C4-2B (cell line): Measurements from ENCODE around the gene SLC6A2.

Source experiments
- H3K27ac ChIP-seq: fragments of 450-650 bp; 2 replicates; pipeline ENCODE4 v1.5.1; 2017
- ZFX ChIP-seq: fragments of 450-650 bp; IDR thresholded peaks from 2 replicates; pipeline ENCODE4 v1.6.1; 2017
- TF ChIP-seq, protein P1 (sequence below): fragments of 450-650 bp; conservative IDR thresholded peaks from 2 replicates; pipeline ENCODE4 v1.5.1; 2017; ENCODE audit warnings: mild to moderate bottlenecking

Gene SLC6A2

DNA sequence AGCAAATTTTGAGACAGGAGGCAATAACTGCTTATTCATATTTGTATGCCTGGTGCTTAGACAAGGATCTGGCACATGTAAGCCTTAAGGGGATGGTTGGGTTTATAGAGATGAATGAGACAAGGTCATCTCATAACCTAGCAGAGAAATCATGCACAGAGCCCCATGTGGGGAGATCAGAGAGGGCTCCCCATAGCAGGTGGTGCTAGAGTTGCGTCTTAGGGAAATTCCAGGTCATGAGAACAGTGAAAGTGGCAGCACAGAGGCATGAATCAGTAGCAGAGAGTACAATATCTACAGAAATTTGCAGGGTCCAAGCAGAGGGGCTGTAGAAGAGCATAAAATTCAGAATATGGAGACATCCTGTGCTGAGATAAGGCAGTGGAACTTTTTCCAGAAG is 57.3 kb downstream of the SLC6A2 start:
- H3K27ac ChIP-seq: no peak overlapping the region
- TF ChIP-seq ZFX: no peak
- TF ChIP-seq, protein P1, sequence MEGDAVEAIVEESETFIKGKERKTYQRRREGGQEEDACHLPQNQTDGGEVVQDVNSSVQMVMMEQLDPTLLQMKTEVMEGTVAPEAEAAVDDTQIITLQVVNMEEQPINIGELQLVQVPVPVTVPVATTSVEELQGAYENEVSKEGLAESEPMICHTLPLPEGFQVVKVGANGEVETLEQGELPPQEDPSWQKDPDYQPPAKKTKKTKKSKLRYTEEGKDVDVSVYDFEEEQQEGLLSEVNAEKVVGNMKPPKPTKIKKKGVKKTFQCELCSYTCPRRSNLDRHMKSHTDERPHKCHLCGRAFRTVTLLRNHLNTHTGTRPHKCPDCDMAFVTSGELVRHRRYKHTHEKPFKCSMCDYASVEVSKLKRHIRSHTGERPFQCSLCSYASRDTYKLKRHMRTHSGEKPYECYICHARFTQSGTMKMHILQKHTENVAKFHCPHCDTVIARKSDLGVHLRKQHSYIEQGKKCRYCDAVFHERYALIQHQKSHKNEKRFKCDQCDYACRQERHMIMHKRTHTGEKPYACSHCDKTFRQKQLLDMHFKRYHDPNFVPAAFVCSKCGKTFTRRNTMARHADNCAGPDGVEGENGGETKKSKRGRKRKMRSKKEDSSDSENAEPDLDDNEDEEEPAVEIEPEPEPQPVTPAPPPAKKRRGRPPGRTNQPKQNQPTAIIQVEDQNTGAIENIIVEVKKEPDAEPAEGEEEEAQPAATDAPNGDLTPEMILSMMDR: no peak

GRCh38 chr16:55717326-55717725 is 61.5 kb downstream of the SLC6A2 start:
- H3K27ac ChIP-seq: no peak overlapping the region
- TF ChIP-seq ZFX: no peak
- TF ChIP-seq, protein P1: no peak

DNA sequence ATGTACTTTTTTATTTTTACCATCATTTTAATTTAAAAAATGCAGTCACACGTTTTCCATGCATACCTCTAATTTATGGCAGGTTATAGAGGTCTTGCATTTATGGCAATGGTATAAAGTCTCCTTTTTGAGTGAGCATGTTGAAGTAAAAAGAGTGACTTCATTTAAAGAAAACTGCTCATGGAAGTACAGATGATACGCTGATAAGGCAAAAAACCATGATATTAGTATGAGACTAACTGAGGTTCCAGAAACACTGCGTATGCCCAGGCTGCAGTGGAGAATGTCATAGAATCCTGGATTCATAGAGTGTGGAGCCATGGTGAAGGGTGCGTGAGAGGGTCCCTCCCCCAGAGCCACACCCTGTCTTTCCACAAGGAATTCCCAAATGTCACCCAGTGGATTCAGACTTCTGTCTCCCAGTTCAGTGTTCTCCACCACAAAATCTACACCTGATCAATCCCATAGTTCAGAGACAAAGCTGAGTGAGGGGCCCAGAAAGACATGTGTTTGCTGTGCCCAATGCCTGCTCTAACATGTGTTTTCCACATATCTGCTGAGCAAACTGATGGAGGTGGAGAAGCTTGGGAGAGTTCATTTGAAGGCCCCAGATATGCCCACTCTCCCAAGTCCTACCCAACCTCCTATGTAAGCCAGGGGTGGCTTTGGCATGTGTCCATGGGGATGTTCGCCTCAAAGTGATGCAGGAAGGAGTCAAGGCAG is 69.4 kb downstream of the SLC6A2 start:
- H3K27ac ChIP-seq: no peak overlapping the region
- TF ChIP-seq ZFX: no peak
- TF ChIP-seq, protein P1: no peak

- no peak overlapping the region for H3K27ac ChIP-seq
- no peak for TF ChIP-seq ZFX
- TF ChIP-seq, protein P1: no peak
Measured at GRCh38 chr16:55728797-55729196, 73.0 kb downstream of the SLC6A2 start.

DNA sequence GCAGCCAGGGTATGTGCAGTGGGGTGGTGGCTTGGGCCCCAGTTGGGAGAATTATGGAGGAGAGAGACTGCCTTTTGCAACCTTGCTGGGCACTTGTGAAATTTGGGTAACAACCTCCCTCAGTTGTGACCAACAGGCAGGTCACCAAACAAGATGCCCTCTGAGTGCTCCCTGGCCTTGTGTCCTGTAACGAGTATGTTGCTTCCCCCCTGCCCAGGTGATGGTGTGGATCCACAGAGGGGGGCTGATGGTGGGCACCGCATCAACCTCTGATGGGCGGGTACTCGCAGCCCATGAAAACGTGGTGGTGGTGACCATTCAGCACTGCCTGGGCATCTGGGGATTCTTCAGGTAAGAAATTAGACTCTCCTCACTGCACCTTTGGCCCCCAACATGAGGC is 74.3 kb downstream of the SLC6A2 start:
- H3K27ac ChIP-seq: no peak overlapping the region
- no peak for TF ChIP-seq ZFX
- TF ChIP-seq, protein P1: no peak

DNA sequence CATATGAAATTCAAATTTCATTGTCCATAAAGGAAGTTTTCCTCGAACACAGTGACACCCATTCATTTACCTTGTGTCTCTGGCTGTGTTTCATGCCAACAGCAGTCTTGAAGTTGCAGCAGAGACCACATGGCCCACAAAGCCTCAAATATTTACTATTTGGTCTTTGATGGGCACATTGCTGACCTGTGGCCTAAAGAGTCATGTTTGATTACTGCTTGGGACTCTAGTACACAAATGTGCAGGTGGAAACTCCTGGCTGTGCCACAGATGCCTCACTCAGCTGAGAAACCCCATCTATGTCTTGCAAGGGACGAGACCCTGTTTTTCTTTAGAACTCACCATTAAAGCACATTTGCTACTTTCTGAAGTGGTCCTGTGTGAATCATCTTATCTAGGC is 76.7 kb downstream of the SLC6A2 start:
- no peak overlapping the region for H3K27ac ChIP-seq
- no peak for TF ChIP-seq ZFX
- TF ChIP-seq, protein P1: no peak

GRCh38 chr16:55734665-55735064 is 78.9 kb downstream of the SLC6A2 start:
- no peak overlapping the region for H3K27ac ChIP-seq
- TF ChIP-seq, protein P1: no peak
- TF ChIP-seq ZFX: no peak
